Motor neuron (in vitro differentiated cells): Measurements from ENCODE around the gene SAP25. TPM values are rescaled to one million over a fixed set of nuclear protein-coding genes. Genes with fewer than 3 reads are reported as not detected.
A peak's percentile ranks its signal among the peaks of the same experiment; 100 is the strongest.

Source experiments
- ATAC-seq, 8 experiments: fragments of 200-7000 bp; cut with Tn5 transposase; replicated peaks in 6 of 8; 2 replicates each; pipeline ENCODE4 v1.8.0; 2021; ENCODE audit warnings: mild to moderate bottlenecking in 8 of 8, moderate library complexity in 8 of 8
- H3K27ac ChIP-seq, 2 donors: fragments of 250-450 bp; sonication (Bioruptor Pico); 2 replicates each; pipeline ENCODE4 v1.9.0; 2021; ENCODE audit warnings: antibody characterized with exemption in 2 of 2, mild to moderate bottlenecking in 2 of 2, moderate library complexity in 1 of 2
- H3K4me1 ChIP-seq, 2 donors: fragments of 250-450 bp; sonication (Bioruptor Pico); replicated peaks in 1 of 2; 2 replicates each; pipeline ENCODE4 v1.6.1; 2021; ENCODE audit warnings: antibody characterized with exemption in 2 of 2, mild to moderate bottlenecking in 2 of 2, moderate library complexity in 1 of 2
- H3K4me3 ChIP-seq, 5 donors: fragments of 250-450 bp; sonication (Bioruptor Pico); 2 replicates each; pipeline ENCODE4 v1.9.0; 2021; ENCODE audit warnings: antibody characterized with exemption in 5 of 5, mild to moderate bottlenecking in 5 of 5, moderate library complexity in 4 of 5
- WGBS, 10 experiments: fragments of 450-650 bp; shearing (Covaris generic); methylation state at CpG; one replicate each; pipeline ENCODE4 v1.0.0; 2022; 5-methylcytosine and 5-hydroxymethylcytosine counted together
- in situ Hi-C, 9 experiments: fragments of 400-800 bp; cut with MboI; loops; one replicate each; pipeline ENCODE4 v1.15.0; 2021; ENCODE audit warnings: low sequenced_read_pairs in 9 of 9, low pct_unique_long_range_greater_than_20kb in 2 of 9; ENCODE audit not compliant: unreplicated experiment in 9 of 9
- total RNA-seq, 8 experiments: library from RNA; unstranded; fragments of 300-600 nt; gene quantifications; 2 replicates each; pipeline versions ENCODE4 v1.2.3 to v1.2.4, GENCODE V29; 2022

The SAP25 gene
- total RNA-seq, 8 experiments from 2014 or later = 0.43 to 2.8 (median 1.0) TPM; not detected in 1

DNA sequence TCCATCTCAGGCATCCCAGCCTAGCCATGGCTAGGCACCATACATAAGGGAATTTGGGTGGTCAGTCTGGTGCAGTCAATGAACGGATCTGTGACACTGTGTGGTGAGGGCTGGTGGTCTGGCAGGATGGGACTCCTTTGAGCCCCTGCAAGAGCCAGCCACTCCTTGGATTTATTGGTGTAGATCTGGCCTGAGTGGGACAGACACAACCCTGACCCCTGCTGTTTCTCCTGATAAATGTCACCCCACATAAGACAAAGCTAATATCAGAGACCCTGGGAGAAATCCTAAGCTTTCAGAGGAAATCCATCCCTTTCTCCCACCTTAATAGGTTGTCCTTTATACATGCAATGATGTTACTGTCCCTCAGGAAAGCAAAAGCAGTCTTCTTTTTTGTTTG, 14.7 kb upstream of the SAP25 start:
- in situ Hi-C loops = no loop called here
- ATAC-seq = no peak
- 20 to 86% (median 50%) methylated on average over 1 of the region's 1 CpG; no CpG with 5 or more reads in 7 of the 10 experiments for WGBS, 10 experiments
- Histone ChIP-seq H3K4me1 (peaks cover 14 to 18% of the 10 kb centered on the region in 2 donors), H3K4me3 (no peak overlapping the region), H3K27ac (no peak overlapping the region)

DNA sequence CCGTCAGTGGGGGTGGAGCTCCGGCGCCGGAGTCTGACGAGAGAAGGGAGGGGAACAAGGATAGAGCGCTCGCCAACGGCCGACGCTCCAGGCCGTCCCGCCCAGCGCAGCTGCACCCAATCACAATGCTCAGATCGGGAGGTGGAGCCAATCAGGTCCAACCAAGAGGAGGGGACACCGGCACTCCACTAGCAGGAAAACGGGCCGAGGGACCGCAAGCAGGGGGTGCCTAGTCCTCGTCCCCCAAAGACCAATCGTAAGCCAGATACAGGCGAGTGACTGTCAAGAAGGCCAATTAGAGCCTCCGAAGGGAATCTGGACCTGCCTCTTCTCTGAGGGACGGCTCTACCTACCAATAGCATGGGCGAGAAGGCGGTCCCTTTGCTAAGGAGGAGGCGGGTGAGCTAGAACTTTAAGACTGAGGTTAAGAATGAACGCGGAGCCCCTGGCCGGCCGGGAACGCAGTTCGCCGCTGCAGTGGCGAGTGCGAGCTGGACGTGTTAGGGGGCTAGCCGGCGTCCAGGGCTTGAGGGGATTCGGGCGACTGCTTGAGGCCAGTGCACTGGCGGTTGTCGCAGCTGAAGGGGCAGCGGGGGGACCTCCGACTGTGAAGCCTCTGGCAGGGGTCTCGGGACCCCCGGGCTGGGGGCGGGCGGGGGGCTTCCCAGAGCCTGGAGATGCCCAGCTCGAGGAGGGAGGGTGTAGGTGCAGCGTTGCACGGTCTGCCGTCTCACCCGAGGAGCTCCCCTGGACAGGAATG, 12.7 kb upstream of the SAP25 start, which contains the start of gene FBXO24:
Gene FBXO24 (plus strand): TSS at position 63 of the 760 bp plus-strand sequence. CDS start 298 bp downstream, at position 361.
- WGBS, 10 experiments = 0 to 5% (median 0%) methylated on average over 4 to 8 of the region's 53 CpGs; no CpG with 5 or more reads in 7 of the 10 experiments
- H3K27ac ChIP-seq = peak within 1 kb of the TSS; percentile 93 to 97
- peaks cover 18 to 19% of the 10 kb centered on the region in 2 donors for H3K4me1 ChIP-seq
- peak within 1 kb of the TSS; percentile 92 to 98 (median 98) for H3K4me3 ChIP-seq
- in situ Hi-C loops = no loop called here
- ATAC-seq = peak; percentile 84 to 92 (median 90)

DNA sequence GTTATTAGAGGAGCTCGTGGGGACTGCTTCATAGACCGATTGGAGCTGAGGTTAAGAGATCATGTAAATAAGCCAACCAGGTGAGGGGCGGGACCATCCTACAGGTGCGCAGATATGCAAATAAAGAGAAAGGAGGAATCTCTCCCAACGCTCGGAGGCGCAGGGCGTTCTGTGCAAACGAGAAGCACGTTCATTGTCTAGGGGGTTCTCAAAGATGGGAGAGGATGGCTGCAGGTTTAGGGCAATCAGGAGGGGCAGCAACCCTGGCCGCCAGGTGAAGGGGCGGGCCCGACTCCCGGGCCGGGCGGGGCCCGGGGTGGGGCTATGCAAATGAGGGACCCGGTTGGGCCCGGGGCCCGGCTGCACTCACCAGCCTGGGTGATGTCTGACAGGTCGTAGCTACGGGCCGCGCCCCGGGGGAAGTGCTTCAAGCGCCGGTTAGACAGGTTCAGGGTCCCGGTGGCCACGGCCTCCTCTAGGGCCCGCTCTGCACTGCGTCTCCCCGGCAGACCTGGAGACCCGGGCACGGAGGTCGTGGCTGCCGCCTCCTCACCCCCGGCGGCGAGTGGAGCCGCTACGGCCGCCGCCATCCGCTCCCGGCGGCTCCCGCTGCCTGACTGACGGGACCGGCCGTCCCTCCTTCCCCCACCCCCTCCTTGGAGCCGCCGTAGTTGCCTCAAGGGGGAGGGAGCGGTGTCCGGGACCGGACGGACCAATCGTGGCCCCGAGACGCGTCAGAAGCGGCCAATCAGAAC, 12.0 kb upstream of the SAP25 start, which contains the start of gene LRCH4:
Gene LRCH4 (minus strand): TSS at position 619 of the 755 bp plus-strand sequence. CDS start 29 bp downstream, at position 590.
- H3K4me3 ChIP-seq = peak within 1 kb of the TSS; percentile 92 to 98 (median 98)
- H3K27ac ChIP-seq = peak within 1 kb of the TSS; percentile 93 to 97
- peak; percentile 5 to 28 (median 14) for ATAC-seq
- peaks cover 18 to 19% of the 10 kb centered on the region in 2 donors for H3K4me1 ChIP-seq
- in situ Hi-C loops = no loop called here
- WGBS, 10 experiments = 0% methylated on average over 2 to 4 of the region's 61 CpGs; no CpG with 5 or more reads in 7 of the 10 experiments

DNA sequence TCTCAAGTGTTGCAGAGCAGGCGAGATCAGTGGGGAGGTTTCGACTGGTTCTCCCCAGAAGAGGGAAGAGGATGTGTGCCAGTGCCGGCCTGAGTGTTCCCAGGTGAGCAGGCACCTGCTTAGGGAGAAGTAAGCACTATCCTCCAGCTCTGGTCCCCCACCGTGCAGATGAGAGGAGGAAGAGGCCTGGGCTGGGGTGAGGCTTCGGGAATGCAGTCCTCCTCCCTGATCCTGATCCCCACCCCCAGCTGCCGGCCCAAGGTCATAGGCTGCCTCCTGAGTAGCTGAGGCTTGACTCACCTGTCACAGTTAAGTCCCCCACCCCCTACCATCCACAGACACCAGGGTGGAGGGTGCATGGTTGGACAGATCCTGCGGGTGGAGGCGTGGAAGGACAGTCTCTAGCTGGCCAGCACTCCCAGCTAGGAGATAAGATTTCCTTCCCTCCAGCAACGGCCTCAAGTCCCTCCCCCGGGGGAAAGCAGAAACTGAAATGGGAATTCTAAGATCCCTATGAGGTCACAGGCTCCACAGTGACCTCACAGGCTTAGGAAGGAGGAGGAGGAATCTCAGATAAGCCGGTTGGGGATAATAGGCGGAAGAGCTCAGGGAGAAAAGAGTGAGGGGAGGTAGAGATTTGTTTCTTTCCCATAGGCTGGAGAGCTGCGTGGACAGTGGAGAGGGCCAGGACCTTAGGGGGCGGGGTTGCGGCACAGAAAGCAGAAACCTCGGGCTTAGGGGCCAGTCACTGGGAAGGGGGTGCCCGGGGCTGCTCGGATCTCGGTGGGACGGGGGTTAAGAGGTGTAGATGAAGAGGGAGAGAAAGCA, 11.2 kb upstream of the SAP25 start:
- in situ Hi-C loops = no loop called here
- Histone ChIP-seq H3K4me1 (peaks cover 18 to 19% of the 10 kb centered on the region in 2 donors), H3K27ac (peak overlapping the region; percentile 1 to 97), H3K4me3 (peak overlapping the region; percentile 92 to 98 (median 98))
- WGBS, 10 experiments = 0 to 13% (median 0%) methylated on average over 1 to 7 of the region's 20 CpGs; no CpG with 5 or more reads in 5 of the 10 experiments
- ATAC-seq = no peak

DNA sequence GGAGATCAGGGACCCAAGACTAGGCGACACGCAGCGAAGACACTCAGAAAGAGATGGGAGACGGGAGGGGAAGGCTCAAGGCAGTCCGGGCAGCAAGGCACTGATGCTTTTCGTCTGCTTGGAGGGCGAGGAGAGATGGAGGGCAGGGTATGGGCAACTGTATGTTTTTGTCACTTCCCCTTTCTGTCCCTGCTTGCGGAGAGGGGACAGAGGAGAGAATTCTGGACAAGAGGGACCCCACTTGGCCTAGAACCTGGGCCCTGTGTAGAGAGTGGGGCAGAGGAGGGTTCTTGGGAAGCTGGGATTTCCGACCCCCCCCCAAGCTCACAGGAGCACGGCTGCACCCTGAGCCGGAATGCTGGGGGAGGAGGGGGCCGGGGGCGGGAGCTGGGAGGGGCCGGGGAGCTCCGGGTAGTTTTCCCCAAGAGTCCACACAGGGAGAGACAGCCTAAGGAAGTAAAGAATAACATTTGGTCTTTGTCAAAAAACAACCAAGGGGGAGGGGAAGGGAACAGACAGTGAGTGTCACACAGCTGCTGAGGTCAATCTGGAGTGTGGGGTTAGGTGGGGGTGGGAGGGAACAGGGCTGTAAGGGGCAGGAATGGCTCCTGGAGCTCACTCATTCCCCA, 10.5 kb upstream of the SAP25 start:
- Histone ChIP-seq H3K4me1 (peaks cover 18 to 19% of the 10 kb centered on the region in 2 donors), H3K4me3 (peak overlapping the region in 4 of 5 donors; percentile 92 to 98 (median 98)), H3K27ac (no peak overlapping the region)
- in situ Hi-C loops = no loop called here
- no peak for ATAC-seq
- WGBS, 10 experiments = 53 to 100% methylated on average over 2 of the region's 15 CpGs; no CpG with 5 or more reads in 8 of the 10 experiments

DNA sequence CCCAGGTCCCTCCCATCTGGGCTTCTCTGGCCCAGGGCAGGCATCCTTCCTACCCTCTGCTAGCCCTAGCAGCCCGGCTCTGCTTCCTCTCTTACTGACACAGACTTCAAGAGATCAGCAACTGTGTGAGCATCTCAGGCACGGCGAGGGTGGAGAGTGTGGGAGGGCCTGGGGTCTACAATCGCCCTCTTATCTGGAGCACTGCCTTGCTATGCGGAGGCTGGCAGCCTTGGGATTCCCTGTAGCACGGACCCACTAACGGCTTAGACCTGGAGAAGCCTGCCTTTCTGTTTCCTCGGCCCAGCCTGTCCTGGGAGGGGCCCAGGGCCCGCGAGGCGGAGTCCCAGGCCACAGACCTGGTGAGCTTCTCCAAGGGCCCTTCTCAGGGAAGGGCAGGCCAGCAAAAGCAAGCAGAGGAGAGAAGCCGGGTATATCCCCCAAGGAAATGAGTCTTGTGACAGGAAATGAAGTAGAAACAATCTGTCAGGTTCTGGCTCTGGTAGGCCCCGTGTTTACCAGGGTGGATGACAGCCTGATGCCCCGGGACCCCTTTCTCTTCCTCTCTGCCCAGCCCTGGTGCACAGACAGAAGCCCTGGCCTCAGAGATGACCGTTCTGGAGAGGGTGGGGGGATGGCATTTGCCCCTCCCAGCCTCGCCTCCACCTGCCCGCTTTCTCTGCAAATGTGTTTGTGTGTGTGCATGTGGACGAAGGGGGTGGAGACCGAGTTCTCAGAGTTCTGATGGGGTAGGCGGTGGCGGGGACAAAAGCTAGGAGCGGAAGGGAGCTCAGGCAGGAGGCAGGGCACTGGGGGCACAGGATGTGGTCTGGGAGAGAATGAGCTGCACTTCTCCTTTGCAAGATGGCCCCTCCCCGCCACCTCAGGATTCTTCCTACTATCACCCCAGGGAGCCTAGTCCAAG, 9.7 kb upstream of the SAP25 start:
- Histone ChIP-seq H3K27ac (peak overlapping the region in 1 of 2 donors; percentile 45), H3K4me3 (peak overlapping the region in 1 of 5 donors; percentile 98), H3K4me1 (peaks cover 18 to 19% of the 10 kb centered on the region in 2 donors)
- ATAC-seq = no peak
- in situ Hi-C loops = no loop called here
- WGBS, 10 experiments = 40 to 100% (median 83%) methylated on average over 1 to 5 of the region's 23 CpGs; no CpG with 5 or more reads in 6 of the 10 experiments

DNA sequence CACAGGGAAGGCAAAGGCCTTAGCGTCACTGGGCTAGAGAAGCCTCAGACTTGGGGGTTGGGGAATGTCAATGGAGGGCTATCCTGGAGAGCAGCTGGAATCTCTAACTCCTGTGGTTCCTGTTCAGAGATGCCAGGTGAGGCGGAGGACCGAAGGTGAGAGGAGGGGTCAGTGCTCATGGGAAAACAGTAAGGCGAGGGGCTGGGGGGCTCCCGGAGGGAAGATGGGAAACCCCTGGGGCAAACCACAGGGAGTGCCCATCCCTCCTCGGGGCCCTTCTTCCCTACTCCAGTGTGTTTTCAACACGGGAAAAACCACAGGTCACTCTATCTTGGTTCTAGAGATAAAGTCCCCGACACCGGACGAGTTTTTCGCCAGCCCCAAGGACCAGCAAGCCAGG, 8.9 kb upstream of the SAP25 start:
- in situ Hi-C loops = no loop called here

DNA sequence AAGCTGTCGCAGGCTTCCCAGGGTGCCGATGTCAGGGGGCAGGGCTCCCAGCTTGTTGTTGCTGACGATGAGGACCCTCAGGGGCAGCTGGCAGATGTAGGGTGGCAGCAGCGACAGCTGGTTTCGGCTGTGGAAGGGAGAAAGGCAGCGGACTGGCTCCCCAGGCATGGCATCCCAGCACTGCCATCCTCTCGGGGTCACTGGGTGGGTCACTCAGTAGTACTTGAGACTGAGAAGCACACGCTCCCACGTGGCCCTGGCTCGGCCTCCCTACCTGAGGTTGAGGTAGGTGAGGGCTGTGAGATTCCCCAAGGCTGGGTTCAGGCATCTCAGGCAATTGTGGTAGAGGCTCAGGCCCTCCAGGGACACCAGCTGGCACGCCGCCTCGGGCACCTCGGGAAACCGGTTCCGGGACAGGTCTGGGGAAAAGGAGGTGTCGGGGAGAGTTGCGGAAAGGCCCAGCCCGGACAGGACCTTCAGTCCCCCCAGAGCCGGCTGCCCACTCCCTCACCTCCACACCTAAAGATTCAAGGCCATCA, 8.4 kb upstream of the SAP25 start:
- Histone ChIP-seq H3K27ac (no peak overlapping the region), H3K4me3 (no peak overlapping the region), H3K4me1 (peaks cover 18 to 19% of the 10 kb centered on the region in 2 donors)
- WGBS, 10 experiments = 94 to 100% (median 96%) methylated on average over 1 to 9 of the region's 20 CpGs; no CpG with 5 or more reads in 7 of the 10 experiments
- in situ Hi-C loops = no loop called here
- no peak for ATAC-seq

More for the DNA sequence above, 8.9 kb upstream of the SAP25 start:
- Histone ChIP-seq H3K4me1 (peaks cover 18 to 19% of the 10 kb centered on the region in 2 donors), H3K27ac (no peak overlapping the region), H3K4me3 (no peak overlapping the region)
- no peak for ATAC-seq
- WGBS, 10 experiments = 80 to 96% (median 94%) methylated on average over 3 to 6 of the region's 11 CpGs; no CpG with 5 or more reads in 6 of the 10 experiments

DNA sequence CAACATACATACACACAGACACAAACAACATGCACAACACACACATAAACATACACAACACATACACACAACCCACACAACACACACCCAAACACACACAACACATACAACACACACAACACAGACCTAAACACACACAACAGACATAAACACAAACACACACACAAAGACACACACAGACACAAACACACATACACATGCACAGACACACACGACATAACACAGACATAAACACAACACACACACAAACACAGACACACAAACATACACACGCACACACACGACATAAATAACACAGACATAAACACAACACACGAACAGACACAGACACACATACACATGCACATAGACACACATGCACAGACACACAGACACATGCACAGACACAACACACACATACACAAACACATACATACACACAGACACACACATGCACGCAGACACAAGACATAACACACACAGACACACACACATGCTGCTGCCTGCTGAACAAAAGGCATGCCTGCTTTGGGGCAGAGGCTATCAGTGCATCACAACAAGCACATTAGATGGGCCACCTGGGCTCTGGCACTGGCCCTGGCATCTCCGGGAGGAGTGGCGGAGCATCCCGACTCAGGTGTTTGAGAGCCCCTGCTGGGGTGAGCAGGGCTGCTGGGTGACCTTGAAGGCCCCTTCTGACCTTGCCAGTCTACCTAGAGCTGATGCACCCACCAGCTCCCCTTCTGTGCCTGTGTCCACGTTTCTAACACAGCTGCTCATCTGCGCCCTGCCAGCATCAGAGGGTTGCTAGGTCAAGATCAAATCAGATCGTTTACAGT, 7.0 kb upstream of the SAP25 start:
- no peak for ATAC-seq
- Histone ChIP-seq H3K4me3 (no peak overlapping the region), H3K27ac (no peak overlapping the region), H3K4me1 (peaks cover 18 to 19% of the 10 kb centered on the region in 2 donors)
- 61 to 100% (median 90%) methylated on average over 1 to 8 of the region's 11 CpGs; no CpG with 5 or more reads in 3 of the 10 experiments for WGBS, 10 experiments
- in situ Hi-C loops = no loop called here

DNA sequence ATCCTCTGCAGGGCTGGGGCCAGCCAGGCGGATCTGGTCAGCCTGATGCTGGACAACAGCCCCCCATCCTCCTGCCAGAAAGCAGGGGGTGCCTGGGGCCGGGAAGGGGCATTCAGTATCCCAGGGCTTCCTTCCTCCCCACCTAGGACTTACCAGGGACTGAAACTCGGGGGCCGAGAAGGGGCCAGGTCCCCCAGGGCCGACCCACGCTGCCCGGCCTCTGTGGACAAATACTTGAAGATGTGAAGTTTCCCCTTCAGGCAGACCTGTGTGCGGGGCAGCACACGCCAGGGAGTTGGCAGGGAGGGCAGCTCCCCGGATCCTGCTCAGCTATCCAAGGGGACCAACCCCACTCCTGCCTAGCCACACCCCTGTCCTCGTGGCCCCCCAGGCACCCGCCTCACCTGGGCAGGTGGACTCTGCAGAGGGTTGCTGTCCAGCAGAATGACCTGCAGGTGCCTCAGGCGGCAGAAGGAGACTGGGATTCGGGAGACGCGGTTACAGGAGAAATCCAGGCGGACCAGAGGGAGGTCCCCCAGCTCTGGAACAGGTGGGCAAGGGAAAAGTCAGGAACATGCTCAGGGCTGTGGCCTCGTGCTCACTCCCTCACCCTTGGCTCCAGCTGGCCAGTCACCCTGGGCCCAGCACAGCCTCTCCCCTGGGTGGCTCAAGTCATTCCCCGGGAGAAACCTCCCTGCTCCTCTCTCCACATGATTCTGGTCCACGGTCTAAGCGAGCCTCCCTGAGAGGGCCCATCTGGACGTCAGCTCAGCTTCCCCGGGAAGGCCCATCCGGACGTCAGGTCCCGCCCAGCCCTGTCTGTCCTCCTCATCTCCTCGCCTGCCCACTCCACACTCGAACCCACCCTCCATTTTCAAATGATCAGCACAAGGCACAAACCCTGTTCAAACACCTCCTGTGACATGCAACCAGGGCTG, 4.8 kb upstream of the SAP25 start:
- Histone ChIP-seq H3K27ac (no peak overlapping the region), H3K4me3 (no peak overlapping the region), H3K4me1 (peaks cover under 1 to 15% of the 10 kb centered on the region in 2 donors)
- 88 to 100% (median 90%) methylated on average over 1 to 11 of the region's 28 CpGs; no CpG with 5 or more reads in 5 of the 10 experiments for WGBS, 10 experiments
- in situ Hi-C loops = no loop called here
- ATAC-seq = no peak
